Activated naive CD8-positive, alpha-beta T cell treated with anti-CD3 and anti-CD28 coated beads, Interleukin-2, amount 50 U/mL, for 24 hours (primary cell): Measurements from ENCODE around the gene CT45A10.
A peak's percentile ranks its signal among the peaks of the same experiment; 100 is the strongest.
"Not testable (repeated sequence)": the region's sequence is repeated elsewhere in the genome, so short reads cannot be mapped to it uniquely, and the experiment has no call there.

ENCODE experiments used
- ATAC-seq: fragments of 150-1000 bp; cut with Tn5 transposase; one replicate; pipeline ENCODE4 v1.10.0; 2021
- DNase-seq: peaks from one replicate; pipeline ENCODE4 v3.0.0; 2021
- H3K27ac Mint-ChIP-seq: one replicate; pipeline ENCODE4 v1.8.0; 2021; ENCODE audit warnings: mild to moderate bottlenecking, mixed read lengths
- H3K27me3 Mint-ChIP-seq: one replicate; pipeline ENCODE4 v1.8.0; 2021; ENCODE audit warnings: mixed read lengths
- H3K36me3 Mint-ChIP-seq: one replicate; pipeline ENCODE4 v1.8.0; 2021; ENCODE audit warnings: low read depth, mixed read lengths
- H3K4me1 Mint-ChIP-seq: one replicate; pipeline ENCODE4 v1.8.0; 2021; ENCODE audit warnings: mixed read lengths
- H3K4me3 Mint-ChIP-seq: one replicate; pipeline ENCODE4 v1.8.0; 2021; ENCODE audit warnings: mild to moderate bottlenecking, moderate library complexity, mixed read lengths
- H3K9me3 Mint-ChIP-seq: one replicate; pipeline ENCODE4 v1.8.0; 2021; ENCODE audit warnings: mixed read lengths

Gene CT45A10, protein sequence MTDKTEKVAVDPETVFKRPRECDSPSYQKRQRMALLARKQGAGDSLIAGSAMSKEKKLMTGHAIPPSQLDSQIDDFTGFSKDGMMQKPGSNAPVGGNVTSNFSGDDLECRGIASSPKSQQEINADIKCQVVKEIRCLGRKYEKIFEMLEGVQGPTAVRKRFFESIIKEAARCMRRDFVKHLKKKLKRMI

DNA sequence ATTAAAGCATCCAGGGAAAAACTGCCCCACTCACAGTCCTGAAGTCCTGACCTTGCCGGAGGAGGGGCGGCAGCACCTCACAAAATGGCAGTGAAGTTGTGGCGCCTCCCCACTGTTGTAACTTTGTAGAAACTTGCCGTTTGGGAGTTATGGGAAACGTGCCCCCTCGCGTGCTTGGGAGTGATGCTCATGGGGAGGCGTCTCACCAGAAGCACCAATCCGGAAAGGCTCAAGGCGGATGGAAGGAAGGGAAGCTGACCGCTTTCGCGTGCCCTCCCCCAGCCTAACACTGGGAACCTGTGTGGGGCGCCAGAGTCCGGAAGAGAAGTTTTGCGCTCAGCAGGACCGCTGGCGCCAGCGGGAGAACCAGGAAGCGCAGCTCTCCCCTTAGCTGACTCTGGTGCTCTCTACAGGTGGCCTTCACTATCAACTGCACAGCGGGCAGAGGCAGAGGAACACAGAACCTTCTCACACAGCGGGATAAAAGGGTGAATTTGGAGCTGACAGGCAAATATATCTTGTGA lies at the start of gene CT45A10, which contains the start of gene SAGE1:
CT45A10 (minus strand) TSS at position 151 of the 524 bp plus-strand sequence. CDS start 8,100 bp downstream, outside the sequence.
SAGE1 (plus strand) TSS at position 423 of the 524 bp plus-strand sequence. CDS start 2,527 bp downstream, outside the sequence.
- no peak within 1 kb of the TSS for H3K4me3 Mint-ChIP-seq

DNA sequence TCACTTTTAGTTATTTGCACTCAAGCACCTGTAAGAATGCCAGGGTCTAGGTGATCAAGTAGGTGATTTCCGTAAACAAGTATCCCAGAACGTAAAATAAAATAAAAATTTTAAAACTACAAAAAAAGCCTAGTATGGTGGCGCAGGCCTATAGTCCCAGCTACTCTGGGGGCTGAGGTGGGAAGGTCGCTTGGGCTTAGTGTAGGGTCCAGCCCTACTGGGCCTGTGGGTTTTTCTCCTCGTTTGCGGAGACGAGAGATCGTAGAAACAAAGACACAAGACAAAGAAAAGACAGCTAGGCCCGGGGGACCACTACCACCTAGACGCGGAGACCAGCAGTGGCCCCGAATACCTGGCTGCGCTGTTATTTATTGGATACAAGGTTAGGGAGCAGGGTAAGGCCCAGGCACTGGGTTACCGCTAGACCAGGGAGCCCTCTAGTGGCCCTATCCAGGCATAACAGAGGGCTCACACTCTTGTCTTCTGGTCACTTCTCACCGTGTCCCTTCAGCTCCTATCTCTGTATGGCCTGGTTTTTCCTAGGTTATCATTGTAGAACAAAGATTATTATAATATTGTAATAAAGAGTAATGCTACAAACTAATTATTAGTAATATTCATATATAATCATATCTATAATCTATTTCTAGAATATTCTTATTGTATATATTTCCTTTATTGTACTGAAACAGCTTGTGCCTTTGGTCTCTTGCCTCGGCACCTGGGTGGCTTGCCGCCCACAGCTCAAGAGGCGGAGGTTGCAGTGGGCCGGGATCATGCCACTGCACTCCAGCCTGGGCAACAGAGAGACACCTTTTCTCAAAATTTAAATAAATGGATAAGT lies 38.6 kb upstream of the CT45A10 start:
- Mint-ChIP-seq H3K4me1 (no peaks in the 10 kb centered on the region), H3K27me3 (no peaks in the 10 kb centered on the region), H3K4me3 (no peak overlapping the region), H3K27ac (no peak overlapping the region), H3K36me3 (no peaks in the 10 kb centered on the region), H3K9me3 (no peaks in the 10 kb centered on the region)
- no peak for ATAC-seq
- DNase-seq: peak; percentile 30

More for the DNA sequence above, at the start of gene CT45A10, which contains the start of gene SAGE1:
- Mint-ChIP-seq H3K36me3 (no peaks in the 10 kb centered on the region), H3K27me3 (no peaks in the 10 kb centered on the region), H3K27ac (no peak within 1 kb of the TSS), H3K9me3 (no peaks in the 10 kb centered on the region), H3K4me1 (no peaks in the 10 kb centered on the region)
- no peak for ATAC-seq
- no peak for DNase-seq

DNA sequence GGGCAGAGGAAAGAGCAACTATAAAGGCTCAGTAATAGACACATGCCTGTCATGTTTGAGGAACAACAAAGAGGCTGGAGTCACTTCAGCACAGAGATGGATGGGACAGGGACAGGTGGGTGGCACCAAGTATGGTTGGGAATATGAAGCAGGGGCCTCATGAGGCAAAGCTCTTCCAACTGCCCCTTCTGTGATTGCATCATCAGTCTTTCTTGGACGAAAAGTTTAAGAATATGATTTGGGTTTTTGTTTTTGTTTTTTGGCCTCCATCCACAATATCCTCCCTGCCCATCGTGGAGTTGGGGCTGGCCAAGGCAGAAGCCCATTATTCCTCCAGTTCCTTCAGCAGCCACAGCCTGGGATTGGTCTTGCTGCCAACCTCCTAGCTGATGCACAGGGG lies 34.7 kb upstream of the CT45A10 start:
- Mint-ChIP-seq H3K36me3 (no peaks in the 10 kb centered on the region), H3K9me3 (no peaks in the 10 kb centered on the region), H3K27ac (no peak overlapping the region), H3K4me3 (no peak overlapping the region), H3K4me1 (no peaks in the 10 kb centered on the region), H3K27me3 (no peaks in the 10 kb centered on the region)
- ATAC-seq: no peak
- no peak for DNase-seq

DNA sequence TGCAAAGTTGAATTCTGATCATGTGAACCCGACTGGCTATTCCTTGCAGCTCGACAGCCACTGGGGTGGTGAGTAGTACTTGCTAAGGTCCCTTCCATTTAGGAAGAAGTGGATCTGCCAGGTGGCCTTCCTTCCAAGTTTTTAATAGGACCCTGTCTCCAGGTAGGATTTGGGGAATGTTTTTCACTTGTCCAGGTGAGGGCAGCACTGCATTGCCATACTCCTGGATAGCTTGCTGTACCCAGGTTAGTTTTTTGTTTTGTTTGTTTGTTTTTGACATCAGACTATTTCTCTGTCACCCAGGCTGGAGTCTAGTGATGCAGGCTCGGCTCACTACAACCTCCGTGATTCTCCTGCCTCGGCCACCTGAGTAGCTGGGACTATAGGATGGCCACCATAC lies 30.1 kb upstream of the CT45A10 start:
- H3K27me3 Mint-ChIP-seq: no peaks in the 10 kb centered on the region
- H3K27ac Mint-ChIP-seq: no peak overlapping the region
- H3K4me3 Mint-ChIP-seq: no peak overlapping the region
- no peaks in the 10 kb centered on the region for H3K9me3 Mint-ChIP-seq
- H3K4me1 Mint-ChIP-seq: no peaks in the 10 kb centered on the region
- ATAC-seq (no peak), DNase-seq (no peak)
- no peaks in the 10 kb centered on the region for H3K36me3 Mint-ChIP-seq

DNA sequence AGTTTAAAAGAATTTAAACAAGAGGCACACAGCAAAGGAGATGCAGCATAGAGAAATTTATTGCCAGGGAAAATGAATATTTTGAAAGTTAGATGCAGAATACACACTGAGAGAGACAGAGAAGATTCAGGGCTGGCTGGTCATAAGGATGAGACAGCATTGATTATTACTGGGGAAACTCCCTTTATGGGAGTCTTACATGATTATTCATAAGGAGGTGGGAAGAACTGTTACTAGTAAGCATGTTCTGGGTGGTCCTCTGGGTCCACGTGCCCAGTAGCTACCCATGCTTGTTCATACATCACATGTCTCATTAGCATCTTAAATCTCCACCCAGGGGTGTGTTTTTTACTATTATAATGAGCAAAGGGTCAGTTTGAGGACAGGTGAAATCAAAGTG lies 27.3 kb upstream of the CT45A10 start:
- H3K27me3 Mint-ChIP-seq, ATAC-seq: not testable (repeated sequence)

DNA sequence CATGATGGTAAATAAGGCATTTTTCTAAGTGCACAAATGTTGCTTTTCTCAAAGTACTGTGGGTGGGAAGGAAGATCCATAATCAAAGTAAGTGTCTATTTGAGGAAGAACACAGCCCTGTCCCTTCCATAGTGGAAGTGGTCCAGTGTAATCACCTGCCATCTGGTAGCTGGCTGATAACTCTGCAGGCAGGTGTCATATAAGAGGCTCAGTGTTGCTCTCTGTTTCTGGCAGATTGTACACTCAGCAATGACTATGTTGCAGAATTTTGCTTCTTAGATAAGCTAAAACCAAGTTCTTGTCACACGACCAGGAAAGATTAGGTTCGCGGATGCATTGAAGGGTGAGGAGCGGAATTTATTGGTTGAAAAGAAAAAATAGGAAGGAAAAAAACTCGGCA lies 21.2 kb upstream of the CT45A10 start:
- H3K9me3 Mint-ChIP-seq: no peaks in the 10 kb centered on the region
- ATAC-seq (no peak), DNase-seq (no peak)
- H3K4me3 Mint-ChIP-seq: no peak overlapping the region
- no peaks in the 10 kb centered on the region for H3K36me3 Mint-ChIP-seq
- H3K27me3 Mint-ChIP-seq: peaks cover 5% of the 10 kb centered on the region
- no peaks in the 10 kb centered on the region for H3K4me1 Mint-ChIP-seq
- H3K27ac Mint-ChIP-seq: no peak overlapping the region

More for the DNA sequence above, 27.3 kb upstream of the CT45A10 start:
- H3K27ac Mint-ChIP-seq, H3K4me3 Mint-ChIP-seq, DNase-seq, H3K4me1 Mint-ChIP-seq, H3K9me3 Mint-ChIP-seq, H3K36me3 Mint-ChIP-seq: not testable (repeated sequence)

DNA sequence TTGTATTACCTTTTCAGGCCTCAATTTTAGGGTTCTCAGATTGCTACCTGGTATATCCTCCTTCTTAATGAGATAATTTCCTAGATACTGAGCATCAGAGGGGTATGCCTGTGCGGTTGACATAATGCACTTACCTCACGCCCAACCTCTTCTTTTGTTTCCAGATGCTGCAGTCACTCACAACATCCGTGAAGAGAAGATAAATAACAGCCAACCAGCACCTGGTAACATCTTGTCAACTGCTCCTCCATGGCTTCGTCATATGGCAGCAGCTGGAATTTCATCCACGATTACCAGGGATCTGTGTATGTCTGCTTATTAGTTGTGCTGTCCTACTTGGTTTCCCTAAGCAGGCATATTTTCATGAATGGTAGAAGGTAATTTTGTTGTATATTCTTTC lies 17.0 kb upstream of the CT45A10 start:
- ATAC-seq (no peak), DNase-seq (no peak)
- Mint-ChIP-seq H3K9me3 (no peaks in the 10 kb centered on the region), H3K4me3 (no peak overlapping the region), H3K27ac (no peak overlapping the region), H3K36me3 (no peaks in the 10 kb centered on the region), H3K4me1 (no peaks in the 10 kb centered on the region), H3K27me3 (peaks cover 5% of the 10 kb centered on the region)

DNA sequence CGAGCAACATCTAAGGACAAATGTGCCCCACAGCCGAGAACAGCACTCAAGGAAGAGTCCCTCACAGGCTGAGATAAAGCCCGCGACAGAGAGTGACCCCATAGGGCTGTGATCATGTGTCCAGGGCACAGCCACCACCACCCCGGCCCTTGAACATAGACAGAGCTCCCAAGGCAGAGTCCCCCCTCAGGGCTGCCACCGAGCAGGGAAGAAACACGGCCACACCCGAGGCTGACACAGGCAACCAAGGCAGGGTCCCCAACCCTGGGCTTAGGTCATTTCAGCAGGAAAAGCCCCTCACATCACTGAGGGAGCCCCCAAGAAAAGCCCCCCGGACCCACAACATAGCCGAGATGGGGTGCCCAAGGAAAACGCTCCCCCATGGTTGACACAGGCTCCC lies 463 bp downstream of the CT45A10 start:
- no peaks in the 10 kb centered on the region for H3K4me1 Mint-ChIP-seq
- no peaks in the 10 kb centered on the region for H3K36me3 Mint-ChIP-seq
- ATAC-seq (no peak), DNase-seq (no peak)
- no peaks in the 10 kb centered on the region for H3K9me3 Mint-ChIP-seq
- H3K4me3 Mint-ChIP-seq: no peak overlapping the region
- H3K27me3 Mint-ChIP-seq: no peaks in the 10 kb centered on the region
- H3K27ac Mint-ChIP-seq: no peak overlapping the region

DNA sequence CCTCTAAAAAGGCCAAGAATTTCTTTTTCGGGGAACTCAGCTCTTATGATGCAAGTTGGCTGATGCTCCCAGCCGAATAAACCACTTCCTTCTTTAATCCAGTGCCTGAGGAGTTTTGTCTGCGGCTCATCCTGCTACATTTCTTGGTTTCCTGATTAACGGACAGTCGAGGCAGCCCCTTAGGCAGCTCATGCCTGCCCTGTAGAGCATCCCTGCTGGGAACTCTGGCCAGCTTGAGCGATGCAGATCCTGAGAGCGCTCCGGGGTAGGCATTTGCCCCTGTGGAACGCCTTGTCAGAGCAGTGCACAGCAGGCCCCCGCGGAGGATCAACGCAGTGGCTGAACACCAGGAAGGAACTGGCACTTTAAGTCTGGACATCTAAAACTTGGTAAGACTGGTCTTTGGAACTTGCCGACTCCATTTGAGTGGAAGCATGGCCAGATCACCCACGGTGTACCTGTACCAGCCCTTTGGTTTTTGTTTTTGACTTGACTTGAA lies 3.1 kb downstream of the CT45A10 start:
- Mint-ChIP-seq H3K4me3 (no peak overlapping the region), H3K9me3 (no peaks in the 10 kb centered on the region), H3K4me1 (no peaks in the 10 kb centered on the region), H3K27ac (no peak overlapping the region), H3K36me3 (no peaks in the 10 kb centered on the region), H3K27me3 (no peaks in the 10 kb centered on the region)
- DNase-seq (no peak), ATAC-seq (no peak)

DNA sequence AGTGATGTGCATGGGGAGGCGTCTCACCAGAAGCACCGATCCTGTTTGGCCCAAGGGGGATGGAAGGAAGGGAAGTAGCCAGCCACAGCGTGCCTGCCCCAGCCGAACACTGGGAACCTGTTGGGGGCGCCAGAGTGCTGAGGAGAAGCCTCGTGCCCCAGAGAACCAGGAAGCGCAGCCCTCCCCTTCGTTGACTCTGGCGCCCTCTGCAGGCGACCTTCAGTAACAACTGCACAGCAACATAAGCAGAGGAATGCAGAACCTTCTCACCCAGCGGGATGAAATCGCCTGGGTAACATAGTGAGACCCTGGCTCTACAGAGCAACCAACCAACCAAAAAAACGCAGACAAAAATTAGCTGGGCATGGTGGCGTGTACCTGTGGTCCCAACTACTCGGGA lies 4.3 kb downstream of the CT45A10 start:
- DNase-seq: peak; percentile 50
- not testable (repeated sequence) for ATAC-seq, H3K4me3 Mint-ChIP-seq, H3K27me3 Mint-ChIP-seq, H3K9me3 Mint-ChIP-seq, H3K36me3 Mint-ChIP-seq, H3K4me1 Mint-ChIP-seq, H3K27ac Mint-ChIP-seq

DNA sequence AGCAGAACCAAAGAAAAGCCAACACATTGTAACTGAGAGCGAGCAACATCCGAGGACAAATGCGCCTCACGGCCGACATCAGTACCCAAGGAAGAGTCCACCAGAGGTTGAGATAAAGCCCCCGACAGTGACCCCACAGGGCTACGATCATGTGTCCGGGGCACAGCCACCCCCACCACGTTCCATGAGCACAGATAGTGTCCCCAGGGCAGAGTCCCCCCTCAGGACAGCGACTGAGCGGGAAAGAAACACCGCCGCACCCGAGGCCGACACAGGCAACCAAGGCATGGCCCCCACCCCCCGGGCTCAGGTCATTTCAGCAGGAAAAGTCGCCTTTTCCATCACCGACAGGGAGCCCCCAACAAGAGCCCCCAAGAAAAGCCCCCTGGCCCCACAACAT lies 5.0 kb downstream of the CT45A10 start:
- not testable (repeated sequence) for H3K4me3 Mint-ChIP-seq, H3K27ac Mint-ChIP-seq, ATAC-seq, H3K9me3 Mint-ChIP-seq, DNase-seq, H3K27me3 Mint-ChIP-seq, H3K4me1 Mint-ChIP-seq, H3K36me3 Mint-ChIP-seq

DNA sequence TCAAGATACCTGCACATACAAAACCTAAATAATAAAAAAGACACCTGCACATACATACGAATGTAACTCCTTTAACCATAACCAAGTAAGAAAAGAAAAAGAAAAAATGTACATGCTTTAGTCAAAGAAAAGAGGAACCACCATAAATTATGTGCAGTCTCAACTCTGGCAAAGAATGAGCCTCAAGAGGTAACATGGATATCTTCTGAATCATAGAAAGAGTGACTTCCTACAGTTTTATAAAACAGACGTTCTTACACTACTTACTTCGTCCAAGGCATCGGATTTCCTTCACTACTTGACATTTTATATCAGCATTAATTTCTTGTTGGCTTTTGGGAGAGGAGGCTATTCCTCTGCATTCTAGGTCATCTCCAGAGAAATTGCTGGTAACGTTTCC lies 10.5 kb downstream of the CT45A10 start:
- H3K4me3 Mint-ChIP-seq, H3K9me3 Mint-ChIP-seq, H3K27me3 Mint-ChIP-seq, H3K27ac Mint-ChIP-seq, ATAC-seq, H3K4me1 Mint-ChIP-seq, H3K36me3 Mint-ChIP-seq, DNase-seq: not testable (repeated sequence)

DNA sequence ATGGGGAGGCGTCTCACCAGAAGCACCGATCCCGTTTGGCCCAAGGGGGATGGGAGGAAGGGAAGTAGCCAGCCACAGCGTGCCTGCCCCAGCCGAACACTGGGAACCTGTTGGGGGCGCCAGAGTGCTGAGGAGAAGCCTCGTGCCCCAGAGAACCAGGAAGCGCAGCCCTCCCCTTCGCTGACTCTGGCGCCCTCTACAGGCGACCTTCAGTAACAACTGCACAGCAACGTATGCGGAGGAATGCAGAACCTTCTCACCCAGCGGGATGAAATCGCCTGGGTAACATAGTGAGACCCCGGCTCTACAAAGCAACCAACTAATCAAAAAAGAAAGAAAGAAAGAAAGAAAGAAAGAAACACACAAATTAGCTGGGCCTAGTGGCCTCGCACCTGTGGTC lies 21.5 kb downstream of the CT45A10 start, which contains the start of gene CT45A9:
CT45A9 (minus strand) TSS at position 101 of the 400 bp plus-strand sequence. CDS start 3,751 bp downstream, outside the sequence.
- not testable (repeated sequence) for H3K4me3 Mint-ChIP-seq, ATAC-seq, H3K27ac Mint-ChIP-seq, H3K36me3 Mint-ChIP-seq, H3K4me1 Mint-ChIP-seq, H3K9me3 Mint-ChIP-seq, DNase-seq, H3K27me3 Mint-ChIP-seq

DNA sequence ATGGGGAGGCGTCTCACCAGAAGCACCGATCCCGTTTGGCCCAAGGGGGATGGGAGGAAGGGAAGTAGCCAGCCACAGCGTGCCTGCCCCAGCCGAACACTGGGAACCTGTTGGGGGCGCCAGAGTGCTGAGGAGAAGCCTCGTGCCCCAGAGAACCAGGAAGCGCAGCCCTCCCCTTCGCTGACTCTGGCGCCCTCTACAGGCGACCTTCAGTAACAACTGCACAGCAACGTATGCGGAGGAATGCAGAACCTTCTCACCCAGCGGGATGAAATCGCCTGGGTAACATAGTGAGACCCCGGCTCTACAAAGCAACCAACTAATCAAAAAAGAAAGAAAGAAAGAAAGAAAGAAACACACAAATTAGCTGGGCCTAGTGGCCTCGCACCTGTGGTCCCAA lies 38.8 kb downstream of the CT45A10 start, which contains the start of gene CT45A8:
CT45A8 (minus strand) TSS at position 101 of the 400 bp plus-strand sequence. CDS start 3,755 bp downstream, outside the sequence.
- not testable (repeated sequence) for H3K9me3 Mint-ChIP-seq, H3K36me3 Mint-ChIP-seq, DNase-seq, H3K27ac Mint-ChIP-seq, H3K4me3 Mint-ChIP-seq, ATAC-seq, H3K4me1 Mint-ChIP-seq, H3K27me3 Mint-ChIP-seq

DNA sequence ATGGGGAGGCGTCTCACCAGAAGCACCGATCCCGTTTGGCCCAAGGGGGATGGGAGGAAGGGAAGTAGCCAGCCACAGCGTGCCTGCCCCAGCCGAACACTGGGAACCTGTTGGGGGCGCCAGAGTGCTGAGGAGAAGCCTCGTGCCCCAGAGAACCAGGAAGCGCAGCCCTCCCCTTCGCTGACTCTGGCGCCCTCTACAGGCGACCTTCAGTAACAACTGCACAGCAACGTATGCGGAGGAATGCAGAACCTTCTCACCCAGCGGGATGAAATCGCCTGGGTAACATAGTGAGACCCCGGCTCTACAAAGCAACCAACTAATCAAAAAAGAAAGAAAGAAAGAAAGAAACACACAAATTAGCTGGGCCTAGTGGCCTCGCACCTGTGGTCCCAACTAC lies 56.1 kb downstream of the CT45A10 start, which contains the start of gene CT45A7:
CT45A7 (minus strand) TSS at position 101 of the 400 bp plus-strand sequence. CDS start 3,747 bp downstream, outside the sequence.
- H3K9me3 Mint-ChIP-seq, H3K4me3 Mint-ChIP-seq, H3K36me3 Mint-ChIP-seq, DNase-seq, ATAC-seq, H3K4me1 Mint-ChIP-seq, H3K27me3 Mint-ChIP-seq, H3K27ac Mint-ChIP-seq: not testable (repeated sequence)
